Lower leg skin (tissue), 3 donors: ENCODE results near the gene CTBP2.

ENCODE experiments used
- POLR2A ChIP-seq, 2 donors: fragments of 450-650 bp; IDR thresholded peaks; one replicate each; pipeline ENCODE4 v1.6.1; 2016 to 2017; ENCODE audit warnings: antibody characterized with exemption in 2 of 2, mild to moderate bottlenecking in 1 of 2, moderate library complexity in 1 of 2
- TF ChIP-seq, protein P1 (sequence below), 3 donors: fragments of 450-650 bp; IDR thresholded peaks; one replicate each; pipeline ENCODE4 v1.5.1; 2016; ENCODE audit warnings: antibody characterized with exemption in 3 of 3, mild to moderate bottlenecking in 3 of 3, moderate library complexity in 2 of 3

DNA sequence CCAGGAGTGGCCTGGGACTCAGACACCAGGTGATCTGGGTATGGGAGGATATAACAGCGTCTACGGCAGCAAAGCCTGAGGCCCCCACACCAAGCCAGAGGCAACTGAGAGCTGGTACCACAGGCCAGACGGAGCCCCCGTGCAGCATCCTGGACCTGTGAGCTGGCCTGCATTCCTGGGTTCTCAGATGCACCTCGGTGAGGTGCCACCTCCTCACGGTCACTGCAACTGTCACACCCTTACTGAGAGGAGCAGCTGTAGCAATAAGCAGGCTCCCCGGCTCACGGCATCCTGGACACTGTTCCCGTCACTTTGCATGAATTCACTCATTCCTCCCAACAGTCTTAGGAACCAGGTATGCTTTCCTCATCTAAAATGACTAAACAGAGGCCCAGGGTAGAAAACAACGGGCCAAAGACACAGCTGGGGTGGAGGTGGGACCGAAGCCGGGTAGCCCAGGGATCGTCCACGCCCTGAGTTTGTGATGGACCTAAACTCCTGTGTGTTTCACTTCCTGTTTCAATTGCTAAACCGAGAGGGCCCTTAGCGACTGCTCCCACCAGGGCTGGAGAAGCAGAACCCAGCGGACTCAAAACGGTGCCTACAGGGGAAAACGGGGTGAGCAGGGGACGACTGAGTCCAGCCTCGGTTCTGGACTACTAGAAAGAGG lies 98.7 kb downstream of the CTBP2 start:
- TF ChIP-seq, protein P1, sequence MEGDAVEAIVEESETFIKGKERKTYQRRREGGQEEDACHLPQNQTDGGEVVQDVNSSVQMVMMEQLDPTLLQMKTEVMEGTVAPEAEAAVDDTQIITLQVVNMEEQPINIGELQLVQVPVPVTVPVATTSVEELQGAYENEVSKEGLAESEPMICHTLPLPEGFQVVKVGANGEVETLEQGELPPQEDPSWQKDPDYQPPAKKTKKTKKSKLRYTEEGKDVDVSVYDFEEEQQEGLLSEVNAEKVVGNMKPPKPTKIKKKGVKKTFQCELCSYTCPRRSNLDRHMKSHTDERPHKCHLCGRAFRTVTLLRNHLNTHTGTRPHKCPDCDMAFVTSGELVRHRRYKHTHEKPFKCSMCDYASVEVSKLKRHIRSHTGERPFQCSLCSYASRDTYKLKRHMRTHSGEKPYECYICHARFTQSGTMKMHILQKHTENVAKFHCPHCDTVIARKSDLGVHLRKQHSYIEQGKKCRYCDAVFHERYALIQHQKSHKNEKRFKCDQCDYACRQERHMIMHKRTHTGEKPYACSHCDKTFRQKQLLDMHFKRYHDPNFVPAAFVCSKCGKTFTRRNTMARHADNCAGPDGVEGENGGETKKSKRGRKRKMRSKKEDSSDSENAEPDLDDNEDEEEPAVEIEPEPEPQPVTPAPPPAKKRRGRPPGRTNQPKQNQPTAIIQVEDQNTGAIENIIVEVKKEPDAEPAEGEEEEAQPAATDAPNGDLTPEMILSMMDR (IDR thresholded peaks at IDR 0.05) = no peak
- TF ChIP-seq POLR2A (IDR thresholded peaks at IDR 0.05) = no peak
